Neuronal stem cell (in vitro differentiated cells): ENCODE data around the gene TMEM9.

Experiments used
- DNase-seq: peaks from one replicate; pipeline ENCODE4 v3.0.0-alpha.2; 2013; ENCODE audit warnings: low spot score
- H2AFZ ChIP-seq: one replicate; pipeline ENCODE4 v1.6.1; 2013; ENCODE audit warnings: mild to moderate bottlenecking, low read length, inconsistent platforms
- H2AK5ac ChIP-seq: 2 replicates; pipeline ENCODE4 v1.6.1; 2013; ENCODE audit warnings: low read depth, mild to moderate bottlenecking, inconsistent platforms, low read length, moderate library complexity, mixed read lengths
- H2BK120ac ChIP-seq: 2 replicates; pipeline ENCODE4 v1.6.1; 2013; ENCODE audit warnings: low read depth, mild to moderate bottlenecking, inconsistent platforms, low read length, moderate library complexity, mixed read lengths
- H2BK12ac ChIP-seq: one replicate; pipeline ENCODE4 v1.6.1; 2013; ENCODE audit warnings: low read length, inconsistent platforms
- H2BK15ac ChIP-seq: 2 replicates; pipeline ENCODE4 v1.6.1; 2013; ENCODE audit warnings: mild to moderate bottlenecking, low read length, inconsistent platforms, mixed read lengths
- H2BK5ac ChIP-seq: one replicate; pipeline ENCODE4 v1.6.1; 2013; ENCODE audit warnings: inconsistent platforms, mild to moderate bottlenecking, low read length, moderate library complexity
- H3K14ac ChIP-seq: one replicate; pipeline ENCODE4 v1.6.1; 2013; ENCODE audit warnings: low read length, inconsistent platforms
- H3K18ac ChIP-seq: 2 replicates; pipeline ENCODE4 v1.6.1; 2013; ENCODE audit warnings: low read length, inconsistent platforms
- H3K23ac ChIP-seq: 2 replicates; pipeline ENCODE4 v1.6.1; 2013; ENCODE audit warnings: low read depth, mild to moderate bottlenecking, mixed read lengths, low read length, inconsistent platforms; ENCODE audit not compliant: poor library complexity
- H3K27ac ChIP-seq: replicated peaks from 3 replicates; pipeline ENCODE4 v1.5.1; 2013; ENCODE audit warnings: low read length, inconsistent platforms
- H3K27me3 ChIP-seq, 3 experiments: 2 replicates each; pipeline ENCODE4 v1.6.1; 2013; ENCODE audit warnings: low read length in 3 of 3, mild to moderate bottlenecking in 2 of 3, inconsistent platforms in 1 of 3, low read depth in 1 of 3, mixed read lengths in 1 of 3, moderate library complexity in 1 of 3; ENCODE audit not compliant: control insufficient read depth in 3 of 3, insufficient read depth in 3 of 3
- H3K36me3 ChIP-seq, 2 donors: replicated peaks in 1 of 2; 2 replicates each; pipeline ENCODE4 v1.6.1; 2013; ENCODE audit warnings: low read length in 2 of 2; ENCODE audit not compliant: control insufficient read depth in 2 of 2, insufficient read depth in 2 of 2
- H3K4ac ChIP-seq: 2 replicates; pipeline ENCODE4 v1.6.1; 2013; ENCODE audit warnings: inconsistent platforms, mild to moderate bottlenecking, low read length, moderate library complexity
- H3K4me1 ChIP-seq, 2 donors: 1 replicate in 1 of 2; 2 replicates in 1 of 2; pipeline ENCODE4 v1.6.1; 2013; ENCODE audit warnings: low read length in 2 of 2, low read depth in 1 of 2; ENCODE audit not compliant: control insufficient read depth in 2 of 2, insufficient read depth in 1 of 2
- H3K4me2 ChIP-seq: one replicate; pipeline ENCODE4 v1.6.1; 2013; ENCODE audit warnings: mild to moderate bottlenecking, low read length, inconsistent platforms; ENCODE audit not compliant: insufficient read depth, poor library complexity, severe bottlenecking
- H3K4me3 ChIP-seq, 2 donors: 2 replicates each; pipeline ENCODE4 v1.5.1; 2013; ENCODE audit warnings: low read length in 2 of 2, mild to moderate bottlenecking in 2 of 2, inconsistent platforms in 1 of 2, moderate library complexity in 1 of 2
- H3K79me1 ChIP-seq: one replicate; pipeline ENCODE4 v1.6.1; 2013; ENCODE audit warnings: low read depth, mild to moderate bottlenecking, inconsistent platforms, low read length, moderate library complexity
- H3K9ac ChIP-seq: one replicate; pipeline ENCODE4 v1.6.1; 2013; ENCODE audit warnings: mild to moderate bottlenecking, low read depth, low read length, inconsistent platforms; ENCODE audit not compliant: poor library complexity
- H3K9me3 ChIP-seq, 2 donors: replicated peaks in 1 of 2; 2 replicates each; pipeline versions ENCODE3 to v1.6.1; 2013; ENCODE audit warnings: low read length in 2 of 2, mild to moderate bottlenecking in 2 of 2, inconsistent platforms in 1 of 2, low read depth in 1 of 2, mixed read lengths in 1 of 2, moderate library complexity in 1 of 2; ENCODE audit not compliant: control insufficient read depth in 2 of 2, insufficient read depth in 1 of 2
- H4K8ac ChIP-seq: one replicate; pipeline ENCODE4 v1.6.1; 2013; ENCODE audit warnings: low read depth, mild to moderate bottlenecking, inconsistent platforms, low read length, moderate library complexity
- H4K91ac ChIP-seq: one replicate; pipeline ENCODE4 v1.6.1; 2013; ENCODE audit warnings: low read length, low read depth, mild to moderate bottlenecking, inconsistent platforms; ENCODE audit not compliant: poor library complexity
- WGBS, 2 donors: extraction: QIAGEN DNeasy Blood & Tissue Kit; methylation state at CpG; one replicate each; pipeline ENCODE4 v1.1.7; 2013; ENCODE audit warnings: missing lambda C conversion rate in 2 of 2, mixed read lengths in 1 of 2; ENCODE audit not compliant: insufficient read length in 2 of 2, insufficient replicate concordance in 1 of 2; ENCODE audit errors: extremely low coverage in 2 of 2; 5-methylcytosine and 5-hydroxymethylcytosine counted together

Gene TMEM9

DNA sequence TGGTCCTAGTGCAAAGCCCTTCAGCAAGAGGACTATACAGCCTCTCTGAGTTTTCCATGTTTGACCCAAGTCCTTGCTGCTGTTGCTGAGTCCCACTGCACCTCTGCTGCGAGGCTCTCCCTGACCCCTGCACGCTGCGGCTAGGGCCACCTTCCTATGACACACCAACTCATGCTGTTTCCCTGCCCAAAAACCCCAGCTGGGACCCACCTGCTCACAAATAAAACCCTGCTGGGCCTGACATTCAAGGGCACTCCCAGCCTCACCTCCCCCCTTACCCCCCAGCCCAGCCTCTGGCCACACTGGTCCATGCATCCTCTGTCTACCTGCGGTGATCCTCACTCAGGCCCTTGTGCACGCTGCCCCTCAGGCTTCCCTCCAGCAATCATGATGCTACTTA, 15.0 kb downstream of the TMEM9 start:
- peaks cover 66 to 100% of the 10 kb centered on the region in 2 donors for H3K36me3 ChIP-seq
- H3K9me3 ChIP-seq = peaks cover 0 to 1% of the 10 kb centered on the region in 2 donors
- H2BK15ac ChIP-seq = no peak overlapping the region
- no peak overlapping the region for H2BK12ac ChIP-seq
- H3K9ac ChIP-seq = no peak overlapping the region
- H3K4me2 ChIP-seq = no peak overlapping the region
- H3K14ac ChIP-seq = no peak overlapping the region
- no peak overlapping the region for H2AFZ ChIP-seq
- no peak for DNase-seq
- H3K4me1 ChIP-seq = no peaks in the 10 kb centered on the region
- H3K18ac ChIP-seq = no peak overlapping the region
- H2BK120ac ChIP-seq = no peak overlapping the region
- no peak overlapping the region for H4K8ac ChIP-seq
- H2AK5ac ChIP-seq = no peak overlapping the region
- no peak overlapping the region for H4K91ac ChIP-seq
- no CpG with 5 or more reads among the region's 5 CpGs for WGBS, 2 donors
- H3K4ac ChIP-seq = no peak overlapping the region
- H3K27me3 ChIP-seq = no peaks in the 10 kb centered on the region
- H3K23ac ChIP-seq = no peak overlapping the region
- H3K4me3 ChIP-seq = no peak overlapping the region
- no peaks in the 10 kb centered on the region for H3K79me1 ChIP-seq
- peak overlapping the region; percentile 26 for H2BK5ac ChIP-seq
- no peak overlapping the region for H3K27ac ChIP-seq

DNA sequence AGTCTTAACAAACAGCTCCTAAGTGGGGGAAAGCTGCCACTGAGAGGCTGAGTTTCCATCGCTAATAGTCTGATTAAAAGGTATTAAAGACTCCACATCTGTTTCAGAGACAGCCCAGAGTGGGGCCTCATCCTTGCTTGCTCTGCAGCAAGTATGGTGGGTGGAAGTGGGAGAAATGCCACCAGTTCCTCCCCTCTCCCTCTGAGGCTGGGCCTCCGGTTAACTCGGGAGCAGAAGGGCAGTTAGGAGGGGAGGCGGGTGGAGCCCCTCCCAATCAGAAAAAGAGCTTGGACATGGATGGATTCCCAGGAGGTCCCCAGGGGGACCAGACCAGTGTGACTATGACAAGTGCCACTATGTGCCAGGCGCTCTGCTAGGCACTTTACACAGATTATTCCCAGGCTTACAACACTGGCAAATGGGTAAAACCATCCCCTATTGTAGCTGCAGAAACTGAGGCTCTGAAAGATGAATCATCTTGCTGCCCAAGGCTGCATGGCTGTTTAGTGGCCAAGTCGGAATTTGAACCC, 15.9 kb downstream of the TMEM9 start:
- H3K27me3 ChIP-seq = no peaks in the 10 kb centered on the region
- no peak overlapping the region for H3K14ac ChIP-seq
- no peak for DNase-seq
- H3K9ac ChIP-seq = no peak overlapping the region
- H2AK5ac ChIP-seq = no peak overlapping the region
- no peak overlapping the region for H2BK5ac ChIP-seq
- H3K79me1 ChIP-seq = no peaks in the 10 kb centered on the region
- no peak overlapping the region for H2BK12ac ChIP-seq
- H3K4me1 ChIP-seq = no peaks in the 10 kb centered on the region
- no peak overlapping the region for H3K4ac ChIP-seq
- H3K4me3 ChIP-seq = no peak overlapping the region
- H3K36me3 ChIP-seq = peaks cover 61 to 95% of the 10 kb centered on the region in 2 donors
- H3K18ac ChIP-seq = no peak overlapping the region
- no peak overlapping the region for H3K23ac ChIP-seq
- H2AFZ ChIP-seq = no peak overlapping the region
- no CpG with 5 or more reads among the region's 6 CpGs for WGBS, 2 donors
- H3K4me2 ChIP-seq = no peak overlapping the region
- no peak overlapping the region for H2BK15ac ChIP-seq
- H3K27ac ChIP-seq = no peak overlapping the region
- peaks cover 0 to 2% of the 10 kb centered on the region in 2 donors for H3K9me3 ChIP-seq
- no peak overlapping the region for H4K91ac ChIP-seq
- H2BK120ac ChIP-seq = no peak overlapping the region
- H4K8ac ChIP-seq = no peak overlapping the region

DNA sequence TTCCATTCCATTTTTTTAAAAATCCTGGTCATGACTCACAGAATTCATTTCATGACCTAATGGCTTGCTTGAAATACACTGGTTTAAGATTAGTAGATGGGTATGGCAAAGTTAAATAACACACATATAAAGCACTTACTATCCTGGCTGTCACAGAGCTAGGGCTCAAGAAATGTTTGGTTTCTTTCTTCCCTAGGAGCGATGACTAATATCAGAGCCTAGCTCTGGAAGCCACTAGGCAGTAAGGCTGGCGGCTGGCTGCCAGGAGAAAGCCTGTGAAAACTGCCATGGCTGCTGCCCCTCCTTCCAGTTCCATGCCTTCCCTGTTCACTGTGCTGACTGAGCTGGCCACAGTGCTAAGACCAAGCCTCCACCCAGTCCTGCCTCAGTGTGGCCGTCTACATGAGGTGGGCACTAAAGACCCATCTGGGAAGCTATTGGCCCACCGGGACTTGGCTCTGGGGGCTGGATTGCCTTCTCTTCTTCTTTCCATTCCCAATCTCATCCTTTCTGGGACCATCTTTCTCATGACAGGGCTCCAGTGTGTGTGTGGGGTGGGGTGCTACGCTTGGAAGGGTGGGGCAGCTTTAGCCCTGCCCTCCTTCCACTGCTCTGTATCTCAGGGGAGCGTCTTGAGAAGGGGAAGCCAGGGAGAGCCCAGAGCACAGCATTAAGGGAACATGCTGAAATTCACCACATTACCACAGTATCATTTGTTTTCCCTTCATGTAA, 16.5 kb downstream of the TMEM9 start:
- Histone ChIP-seq H3K14ac (no peak overlapping the region), H3K79me1 (no peaks in the 10 kb centered on the region), H3K27me3 (no peaks in the 10 kb centered on the region), H2AFZ (no peak overlapping the region), H3K4me1 (no peaks in the 10 kb centered on the region), H3K36me3 (peaks cover 56 to 88% of the 10 kb centered on the region in 2 donors), H3K23ac (no peak overlapping the region), H2BK5ac (no peak overlapping the region), H3K4ac (no peak overlapping the region), H3K27ac (no peak overlapping the region), H2BK120ac (no peak overlapping the region), H3K4me2 (no peak overlapping the region), H2AK5ac (no peak overlapping the region), H3K9ac (no peak overlapping the region), H2BK15ac (no peak overlapping the region), H4K8ac (no peak overlapping the region), H4K91ac (no peak overlapping the region), H3K4me3 (no peak overlapping the region), H2BK12ac (no peak overlapping the region), H3K9me3 (peaks cover 0 to 2% of the 10 kb centered on the region in 2 donors), H3K18ac (no peak overlapping the region)
- DNase-seq = no peak
- WGBS, 2 donors = no CpG with 5 or more reads among the region's 6 CpGs

DNA sequence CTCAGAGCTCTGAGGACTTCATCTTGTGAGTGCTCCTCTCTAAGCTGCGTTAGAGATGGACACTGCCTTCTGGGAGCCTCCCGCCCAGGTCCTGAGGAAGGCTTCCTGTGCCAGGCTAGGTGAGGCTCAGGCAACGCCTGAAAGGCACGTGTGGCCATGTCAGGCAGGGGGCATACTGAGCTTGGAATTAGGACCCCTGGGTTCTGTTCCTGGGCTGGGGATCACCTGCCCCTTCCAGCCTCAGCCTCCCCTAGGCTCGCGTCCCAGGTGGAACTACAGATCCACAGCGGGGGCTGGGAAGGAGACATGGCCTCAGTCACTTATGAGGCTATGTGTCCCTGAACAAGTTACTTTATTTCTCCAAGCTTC, 17.3 kb downstream of the TMEM9 start:
- Histone ChIP-seq H2BK12ac (no peak overlapping the region), H4K8ac (no peak overlapping the region), H2AK5ac (no peak overlapping the region), H3K79me1 (no peaks in the 10 kb centered on the region), H2AFZ (no peak overlapping the region), H3K23ac (no peak overlapping the region), H3K18ac (no peak overlapping the region), H4K91ac (no peak overlapping the region), H3K4ac (no peak overlapping the region), H3K4me3 (no peak overlapping the region), H3K4me2 (no peak overlapping the region), H3K14ac (no peak overlapping the region), H2BK15ac (no peak overlapping the region), H3K27ac (no peak overlapping the region), H2BK5ac (no peak overlapping the region), H3K36me3 (peaks cover 51 to 81% of the 10 kb centered on the region in 2 donors), H3K9me3 (peaks cover 0 to 2% of the 10 kb centered on the region in 2 donors), H2BK120ac (no peak overlapping the region), H3K4me1 (no peaks in the 10 kb centered on the region), H3K9ac (no peak overlapping the region), H3K27me3 (no peaks in the 10 kb centered on the region)
- DNase-seq = no peak
- WGBS, 2 donors = no CpG with 5 or more reads among the region's 7 CpGs
